ENCODE measurements around the gene PRMT6. TPM values are rescaled to one million over a fixed set of nuclear protein-coding genes. Genes with fewer than 3 reads are reported as not detected.

The PRMT6 gene
- total and polyA plus RNA-seq, 10 of the 15 experiments (the other 5 are each of a cell fraction or from before 2014, with no cell fraction given) = 6.0 to 38.6 (median 26.3) TPM

GRCh38 chr1:107016376-107016978 is 40.0 kb upstream of the PRMT6 start (continued):
- TF ChIP-seq EED (IDR thresholded peaks at IDR 0.05; ENCODE audit: low read depth) = no peak
- no peak for TF ChIP-seq SREBF1 (IDR thresholded peaks at IDR 0.05; ENCODE audit: low read length)
- TF ChIP-seq ATF7 (IDR thresholded peaks at IDR 0.05; ENCODE audit: low read depth) = 0 out of 2 replicates have a peak, but pooled peaks have one; percentile 38
- TF ChIP-seq NFYA (IDR thresholded peaks at IDR 0.05; ENCODE audit: borderline replicate concordance, low read depth, low read length) = no peak
- no peak for TF ChIP-seq RBBP5 (conservative IDR thresholded peaks at IDR 0.05)
- TF ChIP-seq STAT1 (conservative IDR thresholded peaks at IDR 0.05) = no peak
- no peak for TF ChIP-seq MTA3 (IDR thresholded peaks at IDR 0.05; ENCODE audit: borderline replicate concordance, low read length)
- no peak for TF ChIP-seq POLR2A (IDR thresholded peaks at IDR 0.05; ENCODE audit: low read depth, low read length)
- no peak for TF ChIP-seq CBFB (IDR thresholded peaks at IDR 0.05; ENCODE audit: low read depth)
- no peak for TF ChIP-seq ZNF274 (IDR thresholded peaks at IDR 0.05; ENCODE audit: insufficient read depth, insufficient read length)
- TF ChIP-seq FOXM1 (IDR thresholded peaks at IDR 0.05; ENCODE audit: low read depth, low read length) = no peak
- no peak for TF ChIP-seq SUZ12 (IDR thresholded peaks at IDR 0.05; ENCODE audit: unreplicated experiment)
- TF ChIP-seq SRF (IDR thresholded peaks at IDR 0.05; ENCODE audit: low read depth in 2 of 2, low read length in 2 of 2) = no peak
- no peak for TF ChIP-seq RELA (IDR thresholded peaks at IDR 0.05; ENCODE audit: borderline replicate concordance, partially characterized antibody)
- no peak for TF ChIP-seq HDAC2 (IDR thresholded peaks at IDR 0.05)
- peak; percentile 36 for TF ChIP-seq MEF2B (IDR thresholded peaks at IDR 0.05; ENCODE audit: partially characterized antibody, poor library complexity, severe bottlenecking)
- no peak for TF ChIP-seq ZSCAN29 (IDR thresholded peaks at IDR 0.05)
- TF ChIP-seq SP1 (IDR thresholded peaks at IDR 0.05; ENCODE audit: low read depth, low read length) = no peak
- TF ChIP-seq KAT2A (conservative IDR thresholded peaks at IDR 0.05; ENCODE audit: control insufficient read depth, low read depth, low read length) = no peak
- no peak for TF ChIP-seq USF2 (IDR thresholded peaks at IDR 0.05; ENCODE audit: borderline replicate concordance, low read depth, low read length)
- no peak for TF ChIP-seq ELK1 (IDR thresholded peaks at IDR 0.05; ENCODE audit: low read depth, low read length)
- TF ChIP-seq RB1 (IDR thresholded peaks at IDR 0.05; ENCODE audit: borderline replicate concordance) = no peak
- TF ChIP-seq JUNB (IDR thresholded peaks at IDR 0.05) = 0 out of 2 replicates have a peak, but pooled peaks have one; percentile 14
- TF ChIP-seq EZH2 (IDR thresholded peaks at IDR 0.05; ENCODE audit: borderline replicate concordance, control insufficient read depth, low read depth, low read length) = no peak

Data from GM12878 (cell line).